Ishikawa (cell line): ENCODE results near the gene OXCT2.

Experiments
- CEBPB ChIP-seq: IDR thresholded peaks from 2 replicates; pipeline ENCODE4 v1.6.1; 2012
- CREB1 ChIP-seq: IDR thresholded peaks from 2 replicates; pipeline ENCODE4 v1.6.1; 2012; ENCODE audit warnings: low read depth
- EGR1 ChIP-seq: IDR thresholded peaks from 2 replicates; pipeline ENCODE4 v1.6.1; 2012
- EP300 ChIP-seq: IDR thresholded peaks from 2 replicates; pipeline ENCODE4 v1.6.1; 2012; ENCODE audit warnings: borderline replicate concordance
- FOXM1 ChIP-seq: IDR thresholded peaks from 2 replicates; pipeline ENCODE4 v1.6.1; 2012; ENCODE audit warnings: low read depth, borderline replicate concordance
- MAX ChIP-seq: IDR thresholded peaks from 2 replicates; pipeline ENCODE4 v1.6.1; 2012
- NFIC ChIP-seq: IDR thresholded peaks from 2 replicates; pipeline ENCODE4 v1.6.1; 2012
- RAD21 ChIP-seq: IDR thresholded peaks from 2 replicates; pipeline ENCODE4 v1.6.1; 2012; ENCODE audit warnings: low read depth
- REST ChIP-seq: IDR thresholded peaks from 2 replicates; pipeline ENCODE4 v1.6.1; 2012; ENCODE audit warnings: low read depth, mild to moderate bottlenecking
- TAF1 ChIP-seq: IDR thresholded peaks from 2 replicates; pipeline ENCODE4 v1.6.1; 2012; ENCODE audit warnings: low read depth, mild to moderate bottlenecking
- TEAD4 ChIP-seq: IDR thresholded peaks from 2 replicates; pipeline ENCODE4 v1.6.1; 2012
- YY1 ChIP-seq: IDR thresholded peaks from 2 replicates; pipeline ENCODE4 v1.6.1; 2012; ENCODE audit warnings: low read depth
- ZBTB7A ChIP-seq: IDR thresholded peaks from 2 replicates; pipeline ENCODE4 v1.6.1; 2012; ENCODE audit warnings: low read depth

DNA sequence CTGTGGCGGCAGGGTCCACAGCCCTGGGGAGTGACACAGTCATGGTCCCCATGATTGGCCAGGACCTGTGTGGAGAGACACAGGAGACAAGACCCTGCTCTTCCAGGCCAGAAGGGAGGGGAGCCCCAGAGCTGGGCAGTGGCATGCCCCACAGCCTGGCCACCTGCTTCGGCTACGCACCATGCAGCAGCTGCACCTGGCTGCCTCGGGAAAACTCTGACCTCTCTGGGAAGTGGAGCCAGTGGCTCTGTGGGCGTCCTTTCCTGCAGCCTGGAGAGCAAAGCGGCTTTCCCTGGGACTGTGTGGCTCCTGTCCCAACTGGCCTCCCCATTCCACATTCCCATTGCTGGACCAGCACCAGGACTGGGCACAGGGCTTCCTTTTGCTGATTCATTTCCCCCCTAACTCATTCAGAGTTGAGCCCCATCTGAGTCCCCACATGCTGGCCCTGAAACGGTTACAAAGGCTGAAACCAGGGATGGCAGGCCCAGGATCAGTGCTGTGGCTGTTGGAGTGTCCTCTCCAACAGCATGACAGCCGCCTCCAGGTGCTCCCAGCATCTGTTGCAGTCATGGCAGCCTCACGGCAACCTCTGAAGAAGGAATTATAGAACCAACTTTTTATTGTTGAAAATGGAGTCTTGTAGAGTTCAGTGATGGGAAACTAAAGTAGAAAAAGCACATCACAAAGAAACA, 15.0 kb downstream of the OXCT2 start:
- TF ChIP-seq EP300: no peak
- TF ChIP-seq REST: no peak
- no peak for TF ChIP-seq TEAD4
- no peak for TF ChIP-seq RAD21
- no peak for TF ChIP-seq ZBTB7A
- no peak for TF ChIP-seq NFIC
- no peak for TF ChIP-seq CEBPB
- TF ChIP-seq TAF1: no peak
- no peak for TF ChIP-seq FOXM1
- TF ChIP-seq MAX: no peak
- TF ChIP-seq CREB1: no peak
- no peak for TF ChIP-seq YY1
- TF ChIP-seq EGR1: no peak
